ENCODE results near the gene CAMTA1.
"Not testable (repeated sequence)": the region's sequence is repeated elsewhere in the genome, so short reads cannot be mapped to it uniquely, and the experiment has no call there.

The CAMTA1 gene

GRCh38 chr1:6902153-6902552 lies 116.9 kb downstream of the CAMTA1 start:
- DNase-seq (ENCODE audit: low read depth, low spot score): no peak
- H3K27ac ChIP-seq: no peak overlapping the region

DNA sequence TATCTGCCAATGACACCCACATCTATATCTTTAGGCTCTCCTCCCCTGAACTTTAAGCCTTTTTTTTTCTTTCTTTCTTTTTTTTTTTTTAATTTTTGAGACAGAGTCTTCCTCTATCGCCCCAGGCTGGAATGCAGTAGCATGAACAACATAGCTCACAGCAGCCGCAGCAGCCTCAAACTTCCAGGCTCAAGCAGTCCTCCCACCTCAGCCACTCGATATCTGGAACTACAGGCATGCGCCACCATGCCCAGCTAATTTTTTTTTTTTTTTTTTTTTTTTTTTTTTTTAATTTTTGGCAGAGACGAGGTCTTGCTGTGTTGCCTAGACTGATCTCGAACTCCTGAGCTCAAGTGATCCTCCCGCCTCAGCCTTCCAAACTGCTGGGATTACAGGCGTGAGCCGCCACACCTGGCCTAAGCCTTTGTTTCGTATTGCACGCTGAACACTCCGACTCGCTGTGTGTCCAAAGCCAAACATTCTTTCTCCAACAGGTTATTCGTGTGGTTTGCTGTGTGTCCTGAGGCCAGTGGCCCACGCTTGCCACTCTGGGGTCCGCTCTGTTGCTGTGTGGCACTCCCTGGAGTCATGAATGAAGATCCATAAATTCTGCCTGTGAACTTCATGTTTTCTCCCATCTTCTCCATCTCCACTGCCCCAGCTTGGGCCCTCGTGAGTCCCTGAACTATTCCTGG lies 119.4 kb downstream of the CAMTA1 start:
- no peak overlapping the region for H3K27ac ChIP-seq
- no peak for DNase-seq (ENCODE audit: low read depth, low spot score)

DNA sequence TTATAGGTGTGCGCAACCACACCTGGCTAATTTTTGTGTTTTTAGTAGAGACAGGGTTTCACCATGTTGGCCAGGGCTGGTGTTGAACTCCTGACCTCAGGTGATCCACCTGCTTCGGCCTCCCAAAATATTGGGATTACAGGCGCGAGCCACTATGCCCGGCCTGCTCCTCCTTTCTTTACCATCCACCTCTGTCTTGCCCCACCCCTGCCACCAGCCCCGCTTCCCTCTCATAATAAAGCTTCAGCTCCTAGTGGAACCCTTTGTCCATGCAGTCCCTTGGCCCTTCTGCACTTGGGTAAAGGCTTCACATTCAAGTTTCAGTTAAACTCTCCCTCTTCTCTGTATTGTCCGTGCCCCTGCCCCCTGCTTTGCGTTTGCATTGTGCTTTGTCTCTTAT lies 120.1 kb downstream of the CAMTA1 start:
- DNase-seq (ENCODE audit: low read depth, low spot score): no peak
- no peak overlapping the region for H3K27ac ChIP-seq

- no peak for DNase-seq (ENCODE audit: low read depth, low spot score)
- no peak overlapping the region for H3K27ac ChIP-seq
Observed at GRCh38 chr1:6905790-6906189, 120.5 kb downstream of the CAMTA1 start.

GRCh38 chr1:6906783-6907182 lies 121.5 kb downstream of the CAMTA1 start:
- no peak for DNase-seq (ENCODE audit: low read depth, low spot score)
- no peak overlapping the region for H3K27ac ChIP-seq

DNA sequence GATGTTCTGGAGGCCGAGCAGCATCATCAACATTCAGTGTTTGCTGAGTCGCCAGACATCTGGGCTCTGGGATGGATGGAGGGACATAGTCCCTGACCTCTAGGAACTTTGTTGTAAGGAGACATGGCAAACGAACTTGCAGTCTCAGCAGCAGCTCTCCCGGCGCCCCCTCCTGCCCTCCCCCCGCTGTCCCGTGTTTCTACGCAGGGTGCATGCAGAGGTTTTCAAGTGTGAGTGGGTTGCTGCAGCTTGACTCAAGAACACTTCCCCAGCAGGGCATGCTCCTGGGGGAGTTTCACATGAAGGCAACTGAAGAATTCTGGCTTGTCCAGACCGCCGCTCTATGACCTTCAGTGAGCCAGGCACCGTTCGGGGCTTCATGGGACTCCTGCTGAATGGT lies 121.9 kb downstream of the CAMTA1 start:
- DNase-seq (ENCODE audit: low read depth, low spot score): no peak

GRCh38 chr1:6907676-6908434 lies 122.6 kb downstream of the CAMTA1 start:
- no peak overlapping the region for H3K27ac ChIP-seq
- DNase-seq (ENCODE audit: low read depth, low spot score): no peak

More for the DNA sequence above, 121.9 kb downstream of the CAMTA1 start:
- H3K27ac ChIP-seq: no peak overlapping the region

DNA sequence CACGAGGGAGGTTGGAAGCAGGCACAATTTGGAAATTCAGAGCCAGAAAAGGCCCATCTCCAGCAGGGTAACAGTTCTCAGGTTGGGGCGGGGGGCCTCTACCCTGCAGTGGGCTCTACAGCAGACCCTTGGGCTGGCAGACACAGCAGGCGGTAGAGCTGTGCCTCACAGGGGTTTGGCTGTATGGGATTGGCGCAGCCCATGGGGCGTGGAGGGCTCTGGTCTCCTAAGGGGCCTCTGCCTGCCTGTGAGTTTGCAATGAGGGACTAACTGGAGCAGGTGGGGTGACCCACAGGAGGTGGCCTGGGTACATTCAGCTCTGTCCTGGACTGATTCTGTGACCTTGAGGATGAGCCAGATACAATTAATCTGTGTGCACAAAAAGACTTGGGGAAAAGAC lies 124.1 kb downstream of the CAMTA1 start:
- no peak for DNase-seq (ENCODE audit: low read depth, low spot score)
- no peak overlapping the region for H3K27ac ChIP-seq

- H3K27ac ChIP-seq: no peak overlapping the region
- no peak for DNase-seq (ENCODE audit: low read depth, low spot score)
Observed at GRCh38 chr1:6909857-6910256, 124.6 kb downstream of the CAMTA1 start.

GRCh38 chr1:6911021-6911941 lies 126.0 kb downstream of the CAMTA1 start:
- H3K27ac ChIP-seq: no peak overlapping the region
- DNase-seq (ENCODE audit: low read depth, low spot score): no peak

- DNase-seq (ENCODE audit: low read depth, low spot score): no peak
- H3K27ac ChIP-seq: no peak overlapping the region
Observed at GRCh38 chr1:6911974-6912373, 126.7 kb downstream of the CAMTA1 start.

- DNase-seq (ENCODE audit: low read depth, low spot score): no peak
Observed at GRCh38 chr1:6912518-6912917, 127.3 kb downstream of the CAMTA1 start.

GRCh38 chr1:6913086-6913485 lies 127.8 kb downstream of the CAMTA1 start:
- no peak overlapping the region for H3K27ac ChIP-seq

More at GRCh38 chr1:6912518-6912917, 127.3 kb downstream of the CAMTA1 start:
- H3K27ac ChIP-seq: no peak overlapping the region

DNA sequence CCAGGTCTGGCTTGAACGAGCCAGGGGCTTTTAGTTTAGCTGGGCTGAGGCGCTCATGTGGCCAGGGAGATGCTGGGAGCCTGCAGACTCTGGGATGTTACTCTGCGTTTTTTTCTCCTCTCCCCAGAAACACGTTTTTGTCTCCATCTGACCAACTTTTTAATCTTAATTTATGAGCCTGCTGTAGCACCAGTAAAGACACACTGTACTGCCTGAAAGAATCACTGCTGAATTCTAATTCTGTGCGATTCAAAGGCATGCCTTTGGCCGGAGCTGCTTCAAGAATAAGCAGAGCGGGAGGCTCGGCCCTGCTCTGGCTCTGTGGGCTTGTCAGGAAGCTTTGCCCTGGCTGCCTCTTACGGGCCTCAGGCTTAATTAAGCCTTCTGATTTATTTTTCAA lies 129.5 kb downstream of the CAMTA1 start:
- DNase-seq (ENCODE audit: low read depth, low spot score): no peak
- no peak overlapping the region for H3K27ac ChIP-seq

More at GRCh38 chr1:6913086-6913485, 127.8 kb downstream of the CAMTA1 start:
- DNase-seq (ENCODE audit: low read depth, low spot score): no peak

DNA sequence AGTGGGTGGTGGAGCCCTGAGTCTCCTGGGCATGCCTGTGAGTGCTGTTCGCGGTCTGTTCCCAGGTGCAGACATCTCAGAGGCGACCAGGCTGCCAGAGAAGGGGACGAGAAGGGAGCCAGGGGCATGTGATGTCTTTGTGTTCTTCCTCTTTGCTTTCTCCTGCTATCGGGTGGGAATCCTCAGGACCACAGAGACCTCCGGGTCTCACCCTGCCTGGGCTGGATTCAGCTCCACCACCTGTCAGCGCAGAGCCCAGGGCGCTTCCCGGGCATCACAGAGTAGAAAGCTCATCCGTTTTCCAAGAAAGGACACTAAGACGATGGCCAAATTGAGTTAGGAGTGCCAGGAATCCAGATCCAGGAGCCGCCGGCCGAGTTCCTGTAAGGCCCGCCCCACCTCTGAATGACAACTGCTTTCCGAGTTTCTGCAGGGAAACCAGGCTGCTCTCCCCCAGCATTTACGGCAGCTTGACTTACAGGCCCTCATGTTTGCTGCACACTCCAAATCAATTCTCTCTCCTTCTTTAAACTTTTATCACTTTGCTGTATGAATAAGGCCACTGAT lies 130.8 kb downstream of the CAMTA1 start:
- H3K27ac ChIP-seq: no peak overlapping the region
- no peak for DNase-seq (ENCODE audit: low read depth, low spot score)

DNA sequence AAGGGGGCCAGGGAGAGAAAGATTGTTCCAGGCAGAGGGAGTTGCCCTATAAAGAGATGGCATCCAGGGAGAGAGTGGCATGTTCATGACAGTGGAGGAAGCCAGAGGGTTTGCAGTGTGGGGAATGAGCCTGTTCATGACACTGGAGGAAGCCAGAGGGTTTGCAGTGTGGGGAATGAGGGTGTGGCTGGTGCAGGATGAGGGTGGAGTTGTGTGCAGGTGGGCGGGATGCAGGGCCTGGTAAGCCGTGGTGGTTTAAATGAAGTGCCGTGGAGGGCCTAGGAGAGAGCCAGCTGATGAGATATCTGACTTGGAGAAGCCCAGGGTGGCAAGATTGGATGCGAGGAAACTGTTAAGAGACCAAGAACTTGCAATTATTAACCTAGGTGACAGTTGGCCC lies 131.8 kb downstream of the CAMTA1 start:
- H3K27ac ChIP-seq: no peak overlapping the region
- DNase-seq (ENCODE audit: low read depth, low spot score): no peak

DNA sequence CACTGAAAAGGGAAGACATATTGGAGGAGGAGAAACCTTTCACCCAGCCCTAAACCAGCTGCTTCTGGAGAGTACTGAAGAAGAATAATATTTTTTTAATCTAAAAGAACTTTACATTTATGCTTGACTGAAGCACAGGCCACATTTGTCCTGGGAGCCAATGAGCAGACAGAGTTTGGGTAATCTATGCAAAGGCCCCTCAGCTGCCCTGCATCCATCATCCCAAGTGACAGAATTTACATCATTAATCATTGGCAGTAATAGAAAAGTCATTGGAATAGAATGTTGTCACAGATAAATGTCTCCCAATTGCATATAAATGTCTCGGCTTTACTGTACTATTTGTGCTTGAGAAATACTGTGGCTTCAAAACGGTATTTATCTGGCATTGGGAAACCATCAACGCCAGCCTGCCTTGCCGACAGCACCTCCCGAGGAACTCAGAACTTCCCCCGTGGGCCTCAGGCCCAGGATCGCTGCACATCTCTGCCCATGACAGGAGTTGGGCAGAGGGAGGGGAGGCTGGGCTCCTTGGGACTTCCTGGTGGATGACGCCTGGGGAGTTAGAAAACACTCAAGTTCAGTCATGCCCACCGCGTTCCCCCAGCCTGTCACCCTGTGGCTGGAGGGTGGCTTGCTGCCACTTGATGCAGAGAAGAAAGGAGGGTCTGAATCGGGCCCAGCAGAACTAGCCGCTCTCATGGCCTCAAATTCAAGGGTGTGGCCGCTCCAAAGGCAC lies 133.1 kb downstream of the CAMTA1 start:
- H3K27ac ChIP-seq: no peak overlapping the region
- peak; percentile 6 for DNase-seq (ENCODE audit: low read depth, low spot score)

DNA sequence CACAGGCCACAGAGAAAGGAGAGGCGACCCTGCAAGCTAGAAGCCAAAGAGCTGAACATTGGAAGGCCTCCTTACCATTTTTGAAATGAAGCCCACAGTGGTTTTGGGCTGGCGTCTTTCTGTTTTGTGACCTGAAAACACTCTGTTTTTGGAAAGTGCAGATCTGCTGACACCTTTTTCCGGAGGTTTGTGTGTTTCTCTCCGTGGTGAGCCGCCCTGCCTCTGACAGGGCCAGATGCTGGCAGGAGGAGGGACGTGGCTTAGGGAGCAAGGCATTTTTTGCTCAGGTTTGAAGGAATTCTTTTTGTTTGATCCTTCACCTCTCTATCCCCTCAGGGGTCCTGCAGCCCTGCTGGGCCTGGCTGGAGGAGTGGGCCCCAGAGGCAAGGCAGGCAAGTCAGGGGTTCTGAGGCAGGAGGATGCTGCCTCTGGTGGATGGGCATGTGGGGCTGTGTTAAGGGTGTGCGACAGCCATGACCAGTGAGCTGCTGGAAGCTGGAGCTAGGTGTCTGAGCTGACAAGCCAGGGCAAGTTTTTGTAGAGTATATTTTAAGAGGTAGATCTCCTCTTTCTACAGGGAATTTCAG lies 133.8 kb downstream of the CAMTA1 start:
- no peak overlapping the region for H3K27ac ChIP-seq
- no peak for DNase-seq (ENCODE audit: low read depth, low spot score)

- DNase-seq (ENCODE audit: low read depth, low spot score); H3K27ac ChIP-seq: not testable (repeated sequence)
Observed at GRCh38 chr1:6921506-6921905, 136.3 kb downstream of the CAMTA1 start.
